HepG2 (cell line): Measurements from ENCODE around the gene HSD11B2. TPM values are rescaled to one million over a fixed set of nuclear protein-coding genes. Genes with fewer than 3 reads are reported as not detected.
A peak's percentile ranks its signal among the peaks of the same experiment; 100 is the strongest.

Experiments
- CCAR2 ChIP-seq: fragments of 200-400 bp; formaldehyde crosslinking; optimal IDR thresholded peaks from 2 replicates; pipeline ENCODE3; 2018; ENCODE audit warnings: low read depth, mild to moderate bottlenecking, low read length, moderate library complexity
- CEBPB ChIP-seq: IDR thresholded peaks from 2 replicates; pipeline ENCODE4 v1.6.1; 2011; ENCODE audit warnings: low read depth, low read length, improper control_type of control experiment, borderline replicate concordance
- GRHL1 ChIP-seq: sonication (generic); formaldehyde crosslinking; conservative IDR thresholded peaks from 2 replicates; pipeline ENCODE4 v1.8.0; 2022; ENCODE audit warnings: missing genetic modification reagents
- HDAC2 ChIP-seq: sonication (generic); formaldehyde crosslinking; IDR thresholded peaks from 2 replicates; pipeline ENCODE4 v1.4.0; 2020; ENCODE audit warnings: missing genetic modification reagents
- HNRNPL ChIP-seq: fragments of 200-400 bp; formaldehyde crosslinking; IDR thresholded peaks from 2 replicates; pipeline ENCODE4 v1.6.1; 2017; ENCODE audit warnings: mild to moderate bottlenecking, low read depth, low read length
- HOXA5 ChIP-seq: sonication (generic); formaldehyde crosslinking; IDR thresholded peaks from 2 replicates; pipeline ENCODE4 v1.4.0; 2020; ENCODE audit warnings: missing genetic modification reagents
- KDM6A ChIP-seq: IDR thresholded peaks from 2 replicates; pipeline ENCODE4 v1.6.1; 2016; ENCODE audit warnings: low read depth
- MEF2D ChIP-seq: sonication (generic); formaldehyde crosslinking; IDR thresholded peaks from 2 replicates; pipeline ENCODE4 v1.5.1; 2020; ENCODE audit warnings: mild to moderate bottlenecking, missing genetic modification reagents
- NFRKB ChIP-seq: fragments of 450-650 bp; IDR thresholded peaks from 2 replicates; pipeline ENCODE4 v1.6.1; 2017
- RBM39 ChIP-seq: fragments of 200-400 bp; formaldehyde crosslinking; IDR thresholded peaks from one replicate; pipeline ENCODE4 v1.6.1; 2018; ENCODE audit warnings: antibody characterized with exemption, mild to moderate bottlenecking, low read depth, low read length; ENCODE audit not compliant: poor library complexity, severe bottlenecking
- SNAI1 ChIP-seq: sonication (generic); formaldehyde crosslinking; IDR thresholded peaks from 2 replicates; pipeline ENCODE4 v1.5.0; 2020; ENCODE audit warnings: mild to moderate bottlenecking, missing genetic modification reagents, borderline replicate concordance
- SP1 ChIP-seq, 2 experiments: fragments of 450-650 bp in 1 of 2; sonication (generic) in 1 of 2; formaldehyde crosslinking in 1 of 2; IDR thresholded peaks; 2 replicates each; pipeline versions ENCODE4 v1.4.0 to v1.6.1; 2016 to 2020; ENCODE audit warnings: missing genetic modification reagents in 1 of 2
- XRCC5 ChIP-seq: fragments of 200-400 bp; formaldehyde crosslinking; optimal IDR thresholded peaks from 2 replicates; pipeline ENCODE3; 2017; ENCODE audit warnings: mild to moderate bottlenecking, low read length
- ZFP90 ChIP-seq: sonication (generic); formaldehyde crosslinking; IDR thresholded peaks from 2 replicates; pipeline ENCODE4 v1.8.0; 2022; ENCODE audit warnings: missing genetic modification reagents, mild to moderate bottlenecking, inconsistent platforms, borderline replicate concordance
- ZNF552 ChIP-seq: sonication (generic); formaldehyde crosslinking; IDR thresholded peaks from 2 replicates; pipeline ENCODE4 v1.9.0; 2022; ENCODE audit warnings: missing genetic modification reagents, mild to moderate bottlenecking, borderline replicate concordance
- ZNF598 ChIP-seq: sonication (generic); formaldehyde crosslinking; IDR thresholded peaks from 2 replicates; pipeline ENCODE4 v1.5.1; 2020; ENCODE audit warnings: mild to moderate bottlenecking, missing genetic modification reagents, borderline replicate concordance
- polyA plus RNA-seq, 8 experiments: library from polyadenylated mRNA; depleted of rRNA in 3 of 8; stranded (reverse) in 7 of 8; unstranded in 1 of 8; fragments of >200 nt; fragmentation: Illumina TruSeq in 4 of 8; extraction: Trizol in 4 of 8; gene quantifications; 2 replicates each; pipeline versions ENCODE4 v1.2.1 to v1.2.3, GENCODE V29; 2011 to 2016; ENCODE audit warnings: low read depth in 4 of 8, missing spikeins in 1 of 8, mixed read lengths in 1 of 8; ENCODE audit not compliant: insufficient read depth in 1 of 8
- total RNA-seq, 5 experiments: library from RNA; depleted of rRNA; stranded (reverse); fragments of >200 nt; fragmentation: Illumina TruSeq; extraction: Trizol; gene quantifications; 2 replicates each; pipeline ENCODE4 v1.2.3, GENCODE V29; 2016; ENCODE audit warnings: low read depth in 1 of 5
- TF ChIP-seq, protein P1 (sequence below): IDR thresholded peaks from 2 replicates; pipeline ENCODE4 v1.6.1; 2016; ENCODE audit warnings: mild to moderate bottlenecking, missing biosample characterization, missing genetic modification reagents
- TF ChIP-seq, protein P2 (sequence below): sonication (generic); formaldehyde crosslinking; IDR thresholded peaks from 2 replicates; pipeline ENCODE4 v1.4.0; 2020; ENCODE audit warnings: missing genetic modification reagents

Gene HSD11B2
- total and polyA plus RNA-seq, 2 of the 13 experiments (the other 11 are each of a cell fraction or from before 2014, with no cell fraction given) = 8.9 to 13.6 TPM

DNA sequence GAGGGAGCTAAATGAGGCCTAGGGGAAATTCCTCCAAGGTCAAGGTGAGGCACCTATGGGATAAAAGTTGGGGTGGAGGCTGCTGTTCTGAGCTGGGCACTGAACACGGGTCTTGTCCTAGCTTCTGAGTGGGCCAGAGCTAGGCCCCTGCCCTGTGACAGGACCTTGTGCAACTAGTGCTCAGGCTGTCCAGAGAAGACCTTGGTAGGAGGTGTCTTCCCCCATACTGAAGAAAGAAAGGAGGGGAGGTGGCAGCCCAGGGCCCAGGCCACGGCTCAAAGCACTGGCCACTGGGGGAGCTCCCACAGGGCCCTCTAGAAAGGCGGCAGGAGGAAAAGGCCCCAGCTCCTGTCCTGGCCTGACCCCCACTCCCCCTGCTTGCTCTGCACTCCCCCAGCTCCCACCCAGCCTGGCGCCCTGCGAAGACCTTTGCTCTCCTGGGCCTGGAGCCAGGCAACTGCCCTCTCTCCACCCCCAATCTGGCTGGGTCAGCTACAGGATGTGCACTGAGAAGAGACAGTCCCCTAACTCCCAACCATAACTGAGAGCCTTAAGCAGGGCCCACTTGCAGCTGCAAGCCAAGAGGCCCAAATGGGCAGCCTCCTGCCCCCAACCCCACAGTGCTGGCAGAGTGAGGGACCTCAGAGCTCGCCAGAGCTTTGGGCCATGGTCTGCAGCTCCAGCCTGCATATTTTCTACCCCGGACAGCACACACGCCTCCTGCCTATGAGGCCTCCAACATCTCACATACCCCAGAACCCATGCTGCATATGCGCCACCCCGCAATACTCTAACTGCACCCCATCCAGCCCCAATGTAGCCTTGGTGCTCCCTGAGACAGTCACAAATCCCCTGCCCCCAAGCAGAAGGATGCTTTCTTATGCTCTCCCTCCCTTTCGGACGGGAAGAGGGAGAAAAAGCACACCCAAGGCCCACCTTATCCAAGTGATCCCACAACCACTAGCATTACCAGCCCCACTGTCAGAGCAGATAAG is 15.3 kb downstream of the HSD11B2 start (continued):
- TF ChIP-seq MEF2D (CRISPR knock-in tag) (no peak; the same call in 1 of the 2 replicates), HDAC2 (CRISPR knock-in tag) (peak; percentile 82), RBM39 (no peak), HNRNPL (peak; percentile 79; the same call in 1 of the 2 replicates), NFRKB (no peak), XRCC5 (peak; percentile 85), ZNF598 (no peak), GRHL1 (CRISPR knock-in tag) (no peak), CCAR2 (no peak), SNAI1 (no peak; the same call in 1 of the 2 replicates), SP1 (IDR thresholded peaks at IDR 0.05) (no peak), SP1 (CRISPR knock-in tag; IDR thresholded peaks at IDR 0.05) (no peak), KDM6A (CRISPR knock-in tag) (peak; percentile 93), ZNF552 (CRISPR knock-in tag) (no peak; the same call in 1 of the 2 replicates), HOXA5 (CRISPR knock-in tag) (no peak), ZFP90 (no peak), CEBPB (peak; percentile 53; the same call in 1 of the 2 replicates)
- TF ChIP-seq, protein P1, sequence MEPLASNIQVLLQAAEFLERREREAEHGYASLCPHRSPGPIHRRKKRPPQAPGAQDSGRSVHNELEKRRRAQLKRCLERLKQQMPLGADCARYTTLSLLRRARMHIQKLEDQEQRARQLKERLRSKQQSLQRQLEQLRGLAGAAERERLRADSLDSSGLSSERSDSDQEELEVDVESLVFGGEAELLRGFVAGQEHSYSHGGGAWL (CRISPR knock-in tag) = no peak
- TF ChIP-seq, protein P2, sequence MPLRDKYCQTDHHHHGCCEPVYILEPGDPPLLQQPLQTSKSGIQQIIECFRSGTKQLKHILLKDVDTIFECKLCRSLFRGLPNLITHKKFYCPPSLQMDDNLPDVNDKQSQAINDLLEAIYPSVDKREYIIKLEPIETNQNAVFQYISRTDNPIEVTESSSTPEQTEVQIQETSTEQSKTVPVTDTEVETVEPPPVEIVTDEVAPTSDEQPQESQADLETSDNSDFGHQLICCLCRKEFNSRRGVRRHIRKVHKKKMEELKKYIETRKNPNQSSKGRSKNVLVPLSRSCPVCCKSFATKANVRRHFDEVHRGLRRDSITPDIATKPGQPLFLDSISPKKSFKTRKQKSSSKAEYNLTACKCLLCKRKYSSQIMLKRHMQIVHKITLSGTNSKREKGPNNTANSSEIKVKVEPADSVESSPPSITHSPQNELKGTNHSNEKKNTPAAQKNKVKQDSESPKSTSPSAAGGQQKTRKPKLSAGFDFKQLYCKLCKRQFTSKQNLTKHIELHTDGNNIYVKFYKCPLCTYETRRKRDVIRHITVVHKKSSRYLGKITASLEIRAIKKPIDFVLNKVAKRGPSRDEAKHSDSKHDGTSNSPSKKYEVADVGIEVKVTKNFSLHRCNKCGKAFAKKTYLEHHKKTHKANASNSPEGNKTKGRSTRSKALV (CRISPR knock-in tag) = no peak
